CD4-positive, alpha-beta T cell (primary cell): ENCODE data around the gene ROR1. TPM values are rescaled to one million over a fixed set of nuclear protein-coding genes. Genes with fewer than 3 reads are reported as not detected.

Experiments used
- ATAC-seq: fragments of 200-7000 bp; cut with Tn5 transposase; one replicate; pipeline ENCODE4 v1.10.0; 2022; ENCODE audit warnings: mild to moderate bottlenecking; ENCODE audit not compliant: poor library complexity
- CTCF ChIA-PET: fragments of 350-600 bp; sonication (Branson Sonifier 250); formaldehyde crosslinking; loops from one replicate; lab custom pipeline; 2021; ENCODE audit warnings: antibody characterized with exemption, inconsistent platforms; lab: Charles Lee
- POLR2A ChIA-PET: fragments of 350-600 bp; sonication (Branson Sonifier 250); formaldehyde crosslinking; loops from one replicate; lab custom pipeline; 2021; ENCODE audit warnings: antibody characterized with exemption, inconsistent platforms; lab: Charles Lee
- DNase-seq, 14 experiments: peaks; one replicate each; pipeline ENCODE4 v3.0.0-alpha.2; 2013 to 2020; ENCODE audit warnings: mixed read lengths in 2 of 14
- H3K27ac ChIP-seq, 2 donors: one replicate each; pipeline versions ENCODE4 v1.5.1 to v1.7.0; 2013; ENCODE audit warnings: low read length in 2 of 2, low read depth in 1 of 2, mild to moderate bottlenecking in 1 of 2
- H3K27me3 ChIP-seq, 2 experiments: 1 replicate in 1 of 2; 2 replicates in 1 of 2; pipeline versions ENCODE4 v1.6.1 to v1.7.0; 2013; ENCODE audit warnings: low read length in 2 of 2, control low read depth in 1 of 2, mild to moderate bottlenecking in 1 of 2, moderate library complexity in 1 of 2; ENCODE audit not compliant: insufficient read depth in 2 of 2, control insufficient read depth in 1 of 2
- H3K36me3 ChIP-seq: one replicate; pipeline ENCODE4 v1.6.1; 2013; ENCODE audit warnings: low read length, control low read depth; ENCODE audit not compliant: insufficient read depth
- H3K4me1 ChIP-seq: one replicate; pipeline ENCODE4 v1.6.1; 2013; ENCODE audit warnings: low read length, control low read depth; ENCODE audit not compliant: insufficient read depth
- H3K4me3 ChIP-seq: one replicate; pipeline ENCODE4 v1.5.1; 2013; ENCODE audit warnings: mild to moderate bottlenecking, low read length, moderate library complexity
- H3K9me3 ChIP-seq, 2 experiments: 1 replicate in 1 of 2; 2 replicates in 1 of 2; pipeline versions ENCODE4 v1.6.1 to v1.7.0; 2013; ENCODE audit warnings: low read length in 2 of 2, mild to moderate bottlenecking in 2 of 2, control low read depth in 1 of 2, moderate library complexity in 1 of 2; ENCODE audit not compliant: control insufficient read depth in 1 of 2, insufficient read depth in 1 of 2
- H3K27ac Mint-ChIP-seq: one replicate; pipeline ENCODE4 v1.8.0; 2020; ENCODE audit warnings: mixed read lengths
- H3K27me3 Mint-ChIP-seq: one replicate; pipeline ENCODE4 v1.8.0; 2021; ENCODE audit warnings: mixed read lengths
- H3K36me3 Mint-ChIP-seq: one replicate; pipeline ENCODE4 v1.8.0; 2021; ENCODE audit warnings: low read depth, mixed read lengths
- H3K4me1 Mint-ChIP-seq: one replicate; pipeline ENCODE4 v1.8.0; 2021; ENCODE audit warnings: low read depth, mixed read lengths
- H3K4me3 Mint-ChIP-seq: one replicate; pipeline ENCODE4 v1.8.0; 2020; ENCODE audit warnings: mild to moderate bottlenecking, mixed read lengths
- H3K9me3 Mint-ChIP-seq: one replicate; pipeline ENCODE4 v1.8.0; 2020; ENCODE audit warnings: mixed read lengths
- intact Hi-C, 2 experiments: fragments of 100-400 bp; cut with DNase I in 1 of 2; cut with micrococcal nuclease in 1 of 2; formaldehyde crosslinking; loops; one replicate each; pipeline versions ENCODE4 v1.15.1 to v1.9.0; 2023 to 2025; cut with DNase I, micrococcal nuclease
- total RNA-seq, 174 experiments: library from RNA in 2 of 174; stranded (reverse) in 2 of 174; gene quantifications; one replicate each; pipeline ENCODE4 v1.2.3 and lab custom pipeline; 2021 to 2026
- TF ChIP-seq, protein P1 (sequence below): fragments of 200-600 bp; IDR thresholded peaks from one replicate; pipeline ENCODE4 v1.8.0; 2022; ENCODE audit warnings: antibody characterized with exemption, mild to moderate bottlenecking

The ROR1 gene
- total RNA-seq, 2 experiments from 2014 or later = not detected

DNA sequence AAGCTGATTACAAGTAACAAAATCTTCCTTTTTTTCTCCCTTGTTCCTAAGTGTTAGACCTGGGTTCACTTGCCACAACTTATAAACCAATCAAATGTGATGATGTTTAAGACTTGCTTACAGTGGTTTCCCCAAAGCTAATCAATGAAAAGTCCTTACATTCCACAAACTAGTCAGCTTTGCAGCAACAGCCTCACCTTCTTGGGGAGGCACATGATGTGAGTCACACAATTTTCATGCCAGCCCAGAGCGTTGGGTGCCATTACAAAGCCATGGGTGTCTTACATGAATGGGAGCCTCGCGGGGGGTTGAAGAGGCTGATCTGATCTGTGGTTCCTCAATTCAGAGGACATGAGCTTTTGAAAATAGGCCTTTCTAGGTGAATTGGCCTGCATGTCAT lies 338.0 kb downstream of the ROR1 start:
- no peaks in the 10 kb centered on the region for H3K36me3 Mint-ChIP-seq
- H3K27ac Mint-ChIP-seq = no peak overlapping the region
- H3K4me3 Mint-ChIP-seq = no peak overlapping the region
- intact Hi-C loops = no loop called here
- Histone ChIP-seq H3K27me3 (peaks cover 0 to 3% of the 10 kb centered on the region in 2 experiments), H3K9me3 (no peaks in the 10 kb centered on the region), H3K27ac (no peak overlapping the region), H3K36me3 (no peaks in the 10 kb centered on the region), H3K4me3 (no peak overlapping the region), H3K4me1 (no peaks in the 10 kb centered on the region)
- ChIA-PET CTCF (no interaction called here), POLR2A (no interaction called here)
- DNase-seq (no peak), ATAC-seq (no peak)
- no peaks in the 10 kb centered on the region for H3K4me1 Mint-ChIP-seq
- TF ChIP-seq, protein P1, sequence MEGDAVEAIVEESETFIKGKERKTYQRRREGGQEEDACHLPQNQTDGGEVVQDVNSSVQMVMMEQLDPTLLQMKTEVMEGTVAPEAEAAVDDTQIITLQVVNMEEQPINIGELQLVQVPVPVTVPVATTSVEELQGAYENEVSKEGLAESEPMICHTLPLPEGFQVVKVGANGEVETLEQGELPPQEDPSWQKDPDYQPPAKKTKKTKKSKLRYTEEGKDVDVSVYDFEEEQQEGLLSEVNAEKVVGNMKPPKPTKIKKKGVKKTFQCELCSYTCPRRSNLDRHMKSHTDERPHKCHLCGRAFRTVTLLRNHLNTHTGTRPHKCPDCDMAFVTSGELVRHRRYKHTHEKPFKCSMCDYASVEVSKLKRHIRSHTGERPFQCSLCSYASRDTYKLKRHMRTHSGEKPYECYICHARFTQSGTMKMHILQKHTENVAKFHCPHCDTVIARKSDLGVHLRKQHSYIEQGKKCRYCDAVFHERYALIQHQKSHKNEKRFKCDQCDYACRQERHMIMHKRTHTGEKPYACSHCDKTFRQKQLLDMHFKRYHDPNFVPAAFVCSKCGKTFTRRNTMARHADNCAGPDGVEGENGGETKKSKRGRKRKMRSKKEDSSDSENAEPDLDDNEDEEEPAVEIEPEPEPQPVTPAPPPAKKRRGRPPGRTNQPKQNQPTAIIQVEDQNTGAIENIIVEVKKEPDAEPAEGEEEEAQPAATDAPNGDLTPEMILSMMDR = no peak
- no peaks in the 10 kb centered on the region for H3K9me3 Mint-ChIP-seq
- H3K27me3 Mint-ChIP-seq = peaks cover 7% of the 10 kb centered on the region

GRCh38 chr1:64112281-64112680 lies 338.5 kb downstream of the ROR1 start:
- intact Hi-C loops = no loop called here
- Histone ChIP-seq H3K27me3 (peaks cover 0 to 3% of the 10 kb centered on the region in 2 experiments), H3K27ac (no peak overlapping the region), H3K4me1 (no peaks in the 10 kb centered on the region), H3K4me3 (no peak overlapping the region), H3K36me3 (no peaks in the 10 kb centered on the region), H3K9me3 (no peaks in the 10 kb centered on the region)
- no peak for DNase-seq
- CTCF ChIA-PET = no interaction called here
- Mint-ChIP-seq H3K27ac (no peak overlapping the region), H3K36me3 (no peaks in the 10 kb centered on the region), H3K27me3 (peaks cover 5% of the 10 kb centered on the region), H3K9me3 (no peaks in the 10 kb centered on the region), H3K4me3 (no peak overlapping the region), H3K4me1 (no peaks in the 10 kb centered on the region)
- POLR2A ChIA-PET = no interaction called here
- ATAC-seq = no peak
- TF ChIP-seq, protein P1 = no peak

DNA sequence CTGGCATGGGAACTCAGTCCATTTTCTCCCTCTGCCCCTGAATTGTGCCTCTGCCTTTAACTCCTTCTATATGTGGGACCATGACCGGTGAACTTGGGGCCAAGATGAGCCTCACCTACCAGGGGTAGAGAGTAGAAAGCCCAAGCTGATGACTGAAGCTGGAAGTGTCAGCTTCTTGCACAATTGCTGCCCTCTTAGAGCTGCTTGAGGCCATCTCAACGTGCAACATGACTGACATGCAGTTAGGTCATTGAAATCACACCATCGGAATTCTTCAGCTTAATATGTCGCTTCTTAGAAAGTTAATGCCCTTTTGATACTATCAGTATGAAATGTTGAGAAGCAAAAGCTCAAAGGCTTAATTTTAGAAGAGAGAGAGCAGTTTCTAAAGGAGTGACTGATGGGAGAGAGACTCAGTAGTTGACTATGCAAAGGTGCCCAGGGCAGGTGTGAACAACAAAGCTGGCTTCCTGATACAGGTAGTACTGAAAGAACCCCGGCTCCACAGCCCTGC lies 340.3 kb downstream of the ROR1 start:
- intact Hi-C loops = no loop called here
- Histone ChIP-seq H3K9me3 (no peaks in the 10 kb centered on the region), H3K27ac (no peak overlapping the region), H3K4me1 (no peaks in the 10 kb centered on the region), H3K4me3 (no peak overlapping the region), H3K36me3 (no peaks in the 10 kb centered on the region), H3K27me3 (no peaks in the 10 kb centered on the region)
- DNase-seq (no peak), ATAC-seq (no peak)
- Mint-ChIP-seq H3K4me3 (no peak overlapping the region), H3K27me3 (peaks cover 5% of the 10 kb centered on the region), H3K36me3 (no peaks in the 10 kb centered on the region), H3K27ac (no peak overlapping the region), H3K9me3 (no peaks in the 10 kb centered on the region), H3K4me1 (no peaks in the 10 kb centered on the region)
- ChIA-PET POLR2A (no interaction called here), CTCF (no interaction called here)
- TF ChIP-seq, protein P1 = no peak
